ENCODE measurements around the gene ABCC4. TPM values are rescaled to one million over a fixed set of nuclear protein-coding genes. Genes with fewer than 3 reads are reported as not detected.

The ABCC4 gene
- total and polyA plus RNA-seq, 4 donors = 0.74 to 22.5 (median 2.0) TPM

GRCh38 chr13:95262837-95263384, 38.3 kb downstream of the ABCC4 start (continued):
- TF ChIP-seq HNF4A (conservative IDR thresholded peaks at IDR 0.05) = no peak

- H3K4me1 ChIP-seq (ENCODE audit: control insufficient read depth in 4 of 4, insufficient read depth in 4 of 4, low read length in 3 of 4) = no peaks in the 10 kb centered on the region
- H3K36me3 ChIP-seq (ENCODE audit: control insufficient read depth in 4 of 4, insufficient read depth in 3 of 4, low read depth in 1 of 4, low read length in 3 of 4) = no peaks in the 10 kb centered on the region
- H3K9me3 ChIP-seq (ENCODE audit: control insufficient read depth in 4 of 4, low read length in 3 of 4) = no peaks in the 10 kb centered on the region
- TF ChIP-seq HNF4G (IDR thresholded peaks at IDR 0.05) (no peak), MAX (IDR thresholded peaks at IDR 0.05) (no peak), TAF1 (conservative IDR thresholded peaks at IDR 0.05) (no peak), FOXA1 (IDR thresholded peaks at IDR 0.05) (no peak), CTCF (IDR thresholded peaks at IDR 0.05; ENCODE audit: low read depth, low read length, missing input control) (no peak), ATF3 (IDR thresholded peaks at IDR 0.05) (no peak), RXRA (IDR thresholded peaks at IDR 0.05) (no peak), YY1 (IDR thresholded peaks at IDR 0.05) (no peak), HNF4A (conservative IDR thresholded peaks at IDR 0.05) (no peak), RAD21 (IDR thresholded peaks at IDR 0.05) (no peak), REST (IDR thresholded peaks at IDR 0.05) (no peak), SP1 (IDR thresholded peaks at IDR 0.05) (no peak), NR2F2 (IDR thresholded peaks at IDR 0.05) (no peak), GABPA (IDR thresholded peaks at IDR 0.05 in 1 of 2, conservative IDR thresholded peaks at IDR 0.05 in 1 of 2) (no peak), EGR1 (IDR thresholded peaks at IDR 0.05; ENCODE audit: low read depth in 2 of 2) (no peak), FOXA2 (IDR thresholded peaks at IDR 0.05) (no peak)
- H3K4me3 ChIP-seq (ENCODE audit: low read depth in 1 of 3, low read length in 3 of 3) = no peak overlapping the region
- DNase-seq (ENCODE audit: low spot score) = no peak
- no peak overlapping the region for H3K27ac ChIP-seq (ENCODE audit: low read depth in 1 of 2, low read length in 2 of 2)
- no peaks in the 10 kb centered on the region for H3K27me3 ChIP-seq (ENCODE audit: control insufficient read depth in 4 of 4, insufficient read depth in 4 of 4, low read length in 3 of 4)
- 80% methylated on average over 3 of the region's 3 CpGs for WGBS
- H3K9ac ChIP-seq (ENCODE audit: low read depth in 1 of 2, low read length in 2 of 2) = no peak overlapping the region
Measured at GRCh38 chr13:95261956-95262355, 39.3 kb downstream of the ABCC4 start.

- Histone ChIP-seq H3K9me3 (ENCODE audit: control insufficient read depth in 4 of 4, low read length in 3 of 4) (no peaks in the 10 kb centered on the region), H3K36me3 (ENCODE audit: control insufficient read depth in 4 of 4, insufficient read depth in 3 of 4, low read depth in 1 of 4, low read length in 3 of 4) (no peaks in the 10 kb centered on the region), H3K9ac (ENCODE audit: low read depth in 1 of 2, low read length in 2 of 2) (no peak overlapping the region), H3K4me3 (ENCODE audit: low read depth in 1 of 3, low read length in 3 of 3) (no peak overlapping the region), H3K27me3 (ENCODE audit: control insufficient read depth in 4 of 4, insufficient read depth in 4 of 4, low read length in 3 of 4) (no peaks in the 10 kb centered on the region), H3K4me1 (ENCODE audit: control insufficient read depth in 4 of 4, insufficient read depth in 4 of 4, low read length in 3 of 4) (peaks cover 0 to 4% (median 0%) of the 10 kb centered on the region in 4 donors), H3K27ac (ENCODE audit: low read depth in 1 of 2, low read length in 2 of 2) (no peak overlapping the region)
- DNase-seq (ENCODE audit: low spot score) = no peak
- 92% methylated on average over 7 of the region's 7 CpGs for WGBS
- TF ChIP-seq TAF1 (conservative IDR thresholded peaks at IDR 0.05) = no peak
- no peak for TF ChIP-seq SP1 (IDR thresholded peaks at IDR 0.05)
- TF ChIP-seq HNF4A (conservative IDR thresholded peaks at IDR 0.05) = no peak
- no peak for TF ChIP-seq HNF4G (IDR thresholded peaks at IDR 0.05)
- TF ChIP-seq FOXA2 (IDR thresholded peaks at IDR 0.05) = no peak
- no peak for TF ChIP-seq RAD21 (IDR thresholded peaks at IDR 0.05)
- TF ChIP-seq ATF3 (IDR thresholded peaks at IDR 0.05) = no peak
- no peak for TF ChIP-seq RXRA (IDR thresholded peaks at IDR 0.05)
- TF ChIP-seq CTCF (IDR thresholded peaks at IDR 0.05; ENCODE audit: low read depth, low read length, missing input control) = no peak
- no peak for TF ChIP-seq JUND (IDR thresholded peaks at IDR 0.05)
- TF ChIP-seq NR2F2 (IDR thresholded peaks at IDR 0.05) = no peak
- no peak for TF ChIP-seq YY1 (IDR thresholded peaks at IDR 0.05)
Measured at GRCh38 chr13:95260031-95260525, 41.2 kb downstream of the ABCC4 start.
